Ureter (tissue), 1 donor: ENCODE results near the gene ADAMTS18. TPM values are rescaled to one million over a fixed set of nuclear protein-coding genes. Genes with fewer than 3 reads are reported as not detected.

Experiments
- DNase-seq: peaks from one replicate; pipeline ENCODE4 v3.0.0-alpha.2; 2020; ENCODE audit warnings: low spot score
- total RNA-seq: library from RNA; stranded (reverse); gene quantifications from one replicate; pipeline ENCODE4 v1.2.4, GENCODE V29; 2023
- donor health status: DM: yes; HTN: yes; CAD: no.

ADAMTS18 gene
- total RNA-seq, 1 donor from 2014 or later: not detected

GRCh38 chr16:77434022-77434529 lies 758 bp downstream of the ADAMTS18 start:
- no peak for DNase-seq

- no peak for DNase-seq
Measured at GRCh38 chr16:77433146-77433545, 1.7 kb downstream of the ADAMTS18 start.

GRCh38 chr16:77432264-77432663 lies 2.6 kb downstream of the ADAMTS18 start:
- no peak for DNase-seq

- DNase-seq: no peak
Measured at GRCh38 chr16:77430787-77431585, 3.8 kb downstream of the ADAMTS18 start.

GRCh38 chr16:77430360-77430759 lies 4.5 kb downstream of the ADAMTS18 start:
- DNase-seq: no peak

- no peak for DNase-seq
Measured at GRCh38 chr16:77424871-77425604, 9.8 kb downstream of the ADAMTS18 start.

- DNase-seq: no peak
Measured at GRCh38 chr16:77422196-77422784, 12.5 kb downstream of the ADAMTS18 start.

- no peak for DNase-seq
Measured at GRCh38 chr16:77416939-77417480, 17.8 kb downstream of the ADAMTS18 start.

- no peak for DNase-seq
Measured at GRCh38 chr16:77414752-77415231, 20.0 kb downstream of the ADAMTS18 start.

- no peak for DNase-seq
Measured at GRCh38 chr16:77410449-77410848, 24.4 kb downstream of the ADAMTS18 start.

GRCh38 chr16:77409311-77409710 lies 25.5 kb downstream of the ADAMTS18 start:
- DNase-seq: no peak

- no peak for DNase-seq
Measured at GRCh38 chr16:77408607-77409006, 26.2 kb downstream of the ADAMTS18 start.

GRCh38 chr16:77406680-77407079 lies 28.2 kb downstream of the ADAMTS18 start:
- no peak for DNase-seq

- DNase-seq: no peak
Measured at GRCh38 chr16:77404775-77405174, 30.1 kb downstream of the ADAMTS18 start.

- DNase-seq: no peak
Measured at GRCh38 chr16:77403732-77404131, 31.1 kb downstream of the ADAMTS18 start.

- no peak for DNase-seq
Measured at GRCh38 chr16:77402672-77403071, 32.2 kb downstream of the ADAMTS18 start.

GRCh38 chr16:77402118-77402517 lies 32.7 kb downstream of the ADAMTS18 start:
- no peak for DNase-seq

GRCh38 chr16:77399546-77399945 lies 35.3 kb downstream of the ADAMTS18 start:
- DNase-seq: no peak

GRCh38 chr16:77399066-77399465 lies 35.8 kb downstream of the ADAMTS18 start:
- DNase-seq: no peak

- DNase-seq: no peak
Measured at GRCh38 chr16:77398495-77398894, 36.3 kb downstream of the ADAMTS18 start.

GRCh38 chr16:77396461-77396860 lies 38.4 kb downstream of the ADAMTS18 start:
- no peak for DNase-seq

GRCh38 chr16:77394699-77395098 lies 40.1 kb downstream of the ADAMTS18 start:
- DNase-seq: no peak
